Measurements from ENCODE around the gene ACAP3. TPM values are rescaled to one million over a fixed set of nuclear protein-coding genes. Genes with fewer than 3 reads are reported as not detected.

Gene ACAP3
- polyA plus RNA-seq, 3 donors, result 22.4 to 39.1 (median 38.3) TPM

- no peak for DNase-seq (ENCODE audit: extremely low read depth in 1 of 11, low read depth in 9 of 11, low spot score in 4 of 11)
Observed at GRCh38 chr1:1280782-1281481, 26.8 kb downstream of the ACAP3 start.

GRCh38 chr1:1279028-1279427 is 28.7 kb downstream of the ACAP3 start:
- no peak for DNase-seq (ENCODE audit: extremely low read depth in 1 of 11, low read depth in 9 of 11, low spot score in 4 of 11)

DNA sequence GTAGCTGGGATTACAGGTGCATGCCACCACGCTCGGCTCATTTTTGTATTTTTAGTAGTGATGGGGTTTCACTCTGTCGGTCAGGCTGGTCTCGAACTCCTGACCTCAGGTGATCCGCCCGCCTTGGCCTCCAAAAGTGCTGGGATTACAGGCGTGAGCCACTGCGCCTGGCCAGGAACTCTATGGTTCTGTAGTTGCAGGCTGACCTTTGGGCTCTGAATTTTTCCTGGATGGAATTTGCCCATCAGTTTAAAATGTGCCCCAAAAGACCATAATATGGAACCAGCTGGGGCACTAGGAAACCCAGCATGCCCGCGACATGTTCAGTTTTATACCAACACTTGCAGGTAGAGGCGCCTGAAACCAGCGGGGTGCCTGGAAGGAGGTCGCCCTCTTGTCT is 29.1 kb downstream of the ACAP3 start:
- DNase-seq (ENCODE audit: extremely low read depth in 1 of 11, low read depth in 9 of 11, low spot score in 4 of 11), result no peak

- DNase-seq (ENCODE audit: extremely low read depth in 1 of 11, low read depth in 9 of 11, low spot score in 4 of 11), result no peak
Observed at GRCh38 chr1:1275836-1276235, 31.9 kb downstream of the ACAP3 start.

GRCh38 chr1:1274931-1275431 is 32.7 kb downstream of the ACAP3 start:
- DNase-seq (ENCODE audit: extremely low read depth in 1 of 11, low read depth in 9 of 11, low spot score in 4 of 11), result no peak

DNA sequence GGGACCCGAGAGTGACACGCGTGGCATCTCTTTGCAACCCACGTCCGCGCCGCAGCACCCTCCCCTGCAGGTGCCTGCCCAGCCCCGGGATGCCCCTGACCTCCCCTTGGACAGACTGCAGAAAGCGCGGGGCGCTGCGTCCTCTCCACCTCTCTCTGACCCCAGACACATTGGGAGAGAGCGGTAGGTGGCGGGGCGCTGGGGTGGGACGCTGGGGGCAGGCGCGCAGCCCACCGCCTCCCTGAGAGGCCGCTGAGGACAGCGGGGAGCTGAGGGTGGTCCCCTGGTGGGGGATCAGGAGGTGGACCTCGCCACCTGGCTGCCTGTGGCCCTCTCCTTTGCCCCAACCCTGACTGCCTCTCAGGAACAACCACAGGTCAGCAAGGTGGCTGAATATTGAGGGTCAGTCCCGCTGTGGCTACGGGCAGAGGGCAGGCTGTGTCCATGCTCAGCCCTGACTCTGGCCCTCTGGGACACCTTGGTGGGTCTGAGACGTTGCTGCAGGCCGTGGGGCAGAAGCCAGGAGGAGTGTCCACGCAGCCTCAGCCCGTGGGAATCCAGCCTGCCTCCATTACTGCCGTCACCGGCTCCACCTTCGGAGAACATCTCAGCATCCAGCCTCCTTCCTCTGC is 33.3 kb downstream of the ACAP3 start:
- no peak for DNase-seq (ENCODE audit: extremely low read depth in 1 of 11, low read depth in 9 of 11, low spot score in 4 of 11)

GRCh38 chr1:1273512-1274298 is 34.0 kb downstream of the ACAP3 start, which contains the start of gene UBE2J2:
TSS of gene UBE2J2 (minus strand) at chr1:1273854. CDS start at chr1:1267992, 5,862 bp downstream.
- peak; percentile 37 to 88 (median 84) for DNase-seq (ENCODE audit: extremely low read depth in 1 of 11, low read depth in 9 of 11, low spot score in 4 of 11)

- no peak for DNase-seq (ENCODE audit: extremely low read depth in 1 of 11, low read depth in 9 of 11, low spot score in 4 of 11)
Observed at GRCh38 chr1:1273209-1273511, 34.6 kb downstream of the ACAP3 start.

- no peak for DNase-seq (ENCODE audit: extremely low read depth in 1 of 11, low read depth in 9 of 11, low spot score in 4 of 11)
Observed at GRCh38 chr1:1272341-1273208, 35.2 kb downstream of the ACAP3 start.

GRCh38 chr1:1270813-1271212 is 36.9 kb downstream of the ACAP3 start:
- no peak for DNase-seq (ENCODE audit: extremely low read depth in 1 of 11, low read depth in 9 of 11, low spot score in 4 of 11)

DNA sequence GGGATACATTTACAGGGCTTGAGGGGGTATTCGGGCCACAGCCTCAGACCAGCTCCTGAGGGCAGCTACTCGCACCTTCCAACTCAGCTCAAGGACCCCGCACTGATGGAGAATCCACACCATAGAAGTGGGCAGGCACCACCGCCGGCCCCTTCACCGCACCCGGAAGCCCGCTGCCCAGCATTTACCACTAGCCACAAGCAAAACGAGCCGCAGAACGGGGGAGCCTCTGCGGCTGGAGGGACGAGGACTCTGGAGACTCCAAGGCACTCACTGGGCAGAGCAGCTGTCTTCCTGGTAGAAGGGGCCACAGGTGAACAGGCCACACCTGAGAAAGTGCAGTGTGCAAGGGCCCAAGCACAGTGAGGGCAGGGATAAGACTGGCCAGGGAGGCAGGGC is 39.4 kb downstream of the ACAP3 start:
- DNase-seq (ENCODE audit: extremely low read depth in 1 of 11, low read depth in 9 of 11, low spot score in 4 of 11), result no peak

DNA sequence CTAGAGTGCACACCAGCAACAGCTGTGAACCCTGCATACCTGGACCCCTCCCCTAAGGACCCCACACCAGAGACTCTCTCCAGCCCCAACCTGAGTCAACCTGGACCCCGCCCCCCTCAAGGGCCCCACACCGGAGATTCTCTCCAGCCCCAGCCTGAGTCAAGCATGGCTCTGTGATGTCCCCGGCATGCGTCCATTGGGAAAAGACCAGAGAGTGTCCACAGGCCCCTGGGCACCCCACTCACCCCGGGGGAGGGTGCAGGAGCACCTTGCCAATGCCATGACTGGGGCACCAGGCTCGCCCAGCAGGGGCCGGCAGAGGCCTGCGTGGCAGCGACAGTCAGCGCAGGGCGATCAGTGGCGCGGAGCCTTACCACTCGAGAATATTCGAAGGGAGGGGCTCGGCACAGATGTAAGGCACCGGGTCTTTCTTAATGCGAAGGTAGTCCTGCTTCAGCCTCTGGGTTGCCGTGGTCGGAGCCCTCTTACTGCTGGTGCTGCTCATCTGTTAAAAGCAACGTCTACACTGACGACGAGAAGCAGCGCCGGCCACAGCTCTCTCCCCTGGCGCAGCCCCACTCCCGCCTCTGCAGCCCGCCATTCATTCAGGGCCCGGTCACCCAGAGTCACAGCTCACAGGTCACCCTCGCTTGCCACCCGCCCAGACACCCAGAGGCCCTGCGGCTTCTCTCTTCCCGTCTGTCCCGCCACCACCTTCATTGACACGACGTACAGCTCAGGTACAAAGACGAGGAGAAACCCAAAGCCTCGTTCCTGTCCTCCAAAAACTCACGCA is 40.0 kb downstream of the ACAP3 start:
- no peak for DNase-seq (ENCODE audit: extremely low read depth in 1 of 11, low read depth in 9 of 11, low spot score in 4 of 11)

- DNase-seq (ENCODE audit: extremely low read depth in 1 of 11, low read depth in 9 of 11, low spot score in 4 of 11), result no peak
Observed at GRCh38 chr1:1264868-1265272, 42.9 kb downstream of the ACAP3 start.

DNA sequence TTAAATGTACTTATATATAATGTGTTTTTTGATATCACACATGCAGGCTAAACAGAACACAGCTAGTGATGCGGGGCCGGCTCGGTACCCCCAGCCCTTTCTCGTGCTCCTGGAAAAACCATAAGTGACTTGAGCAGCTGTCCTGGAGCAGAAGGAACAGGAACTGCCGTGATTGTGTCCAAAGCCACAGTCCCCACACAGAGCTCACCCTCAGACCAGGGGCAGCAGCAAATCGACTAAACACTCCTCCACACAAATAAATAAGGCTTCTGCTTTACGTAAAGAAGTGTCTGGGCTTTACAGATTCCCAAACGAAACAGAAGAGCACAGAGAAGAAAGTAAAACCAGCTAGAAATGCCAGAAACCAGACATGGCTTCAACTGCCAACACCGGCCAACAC is 43.7 kb downstream of the ACAP3 start:
- DNase-seq (ENCODE audit: extremely low read depth in 1 of 11, low read depth in 9 of 11, low spot score in 4 of 11), result no peak

DNA sequence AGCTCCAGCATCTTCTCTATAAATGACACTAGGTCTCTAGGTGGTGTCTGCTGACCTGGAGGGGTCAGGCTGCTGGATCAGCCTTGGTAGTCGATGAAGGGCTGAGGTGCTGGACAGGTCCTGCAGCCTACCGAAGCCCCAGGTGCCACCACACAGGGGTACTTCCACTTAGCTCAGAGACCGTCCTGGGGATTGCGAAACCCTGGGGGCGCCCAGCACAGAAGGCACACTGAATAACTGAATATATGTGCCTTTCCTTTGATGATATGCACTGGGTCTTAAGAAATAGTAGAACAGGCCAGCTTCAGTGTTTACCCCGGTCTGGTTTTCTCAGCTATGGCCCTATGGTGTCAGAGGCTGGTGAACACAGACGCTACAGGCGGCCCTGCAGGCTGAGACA is 45.0 kb downstream of the ACAP3 start:
- DNase-seq (ENCODE audit: extremely low read depth in 1 of 11, low read depth in 9 of 11, low spot score in 4 of 11), result no peak

- DNase-seq (ENCODE audit: extremely low read depth in 1 of 11, low read depth in 9 of 11, low spot score in 4 of 11), result no peak
Observed at GRCh38 chr1:1262071-1262470, 45.7 kb downstream of the ACAP3 start.

GRCh38 chr1:1260843-1261560 is 46.7 kb downstream of the ACAP3 start:
- DNase-seq (ENCODE audit: extremely low read depth in 1 of 11, low read depth in 9 of 11, low spot score in 4 of 11), result no peak
